Caki2 (cell line): ENCODE measurements around the gene ZG16. TPM values are rescaled to one million over a fixed set of nuclear protein-coding genes. Genes with fewer than 3 reads are reported as not detected.

Experiments
- DNase-seq: peaks from one replicate; pipeline ENCODE4 v3.0.0-alpha.2; 2015; ENCODE audit warnings: low read depth
- in situ Hi-C: cut with HindIII; loops from 2 replicates; pipeline ENCODE4 v1.10.0; 2016; ENCODE audit warnings: low sequenced_read_pairs, low pct_unique_long_range_greater_than_20kb, mixed read lengths
- total RNA-seq: library from RNA; depleted of rRNA; stranded (reverse); fragments of >200 nt; shearing (Covaris generic); gene quantifications from 2 replicates; pipeline ENCODE4 v1.2.3, GENCODE V29; 2014; ENCODE audit warnings: low replicate concordance

ZG16 gene
- total RNA-seq, 1 experiment from 2014 or later, result not detected

DNA sequence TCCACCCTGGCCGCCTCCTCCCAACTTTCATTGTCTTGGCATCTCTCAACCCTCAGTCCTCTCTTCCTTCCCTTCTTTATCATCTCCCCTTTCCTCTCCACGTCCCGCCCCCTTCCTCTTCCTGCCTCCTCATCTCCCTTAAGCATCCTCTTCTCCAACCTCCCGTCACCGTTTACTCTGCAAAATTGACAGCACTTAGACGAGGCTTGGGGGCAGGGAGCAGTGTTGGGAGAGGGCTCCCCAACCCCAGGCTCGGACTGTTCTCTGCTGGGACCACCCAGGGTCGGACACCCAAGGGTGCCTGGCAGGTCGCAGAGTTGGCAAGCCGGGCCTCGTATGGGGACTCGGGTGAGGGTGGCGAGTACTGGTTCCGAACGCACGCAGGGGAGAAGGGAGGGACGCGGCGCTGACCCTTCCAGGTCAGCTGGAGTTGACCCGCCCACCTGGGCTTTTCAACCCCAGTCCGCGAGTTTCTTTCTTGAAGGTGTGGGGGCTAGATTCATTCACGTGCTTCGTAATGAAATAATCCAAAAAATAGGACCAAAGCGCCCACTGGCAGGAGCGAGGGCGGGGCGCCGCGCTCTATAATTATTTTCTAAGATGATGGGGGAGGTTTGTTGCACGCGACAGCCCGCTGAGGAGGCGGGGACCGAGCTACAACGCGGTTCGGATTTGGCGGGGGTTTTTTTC, 37.1 kb downstream of the ZG16 start:
- in situ Hi-C loops, result no loop called here
- DNase-seq, result no peak

DNA sequence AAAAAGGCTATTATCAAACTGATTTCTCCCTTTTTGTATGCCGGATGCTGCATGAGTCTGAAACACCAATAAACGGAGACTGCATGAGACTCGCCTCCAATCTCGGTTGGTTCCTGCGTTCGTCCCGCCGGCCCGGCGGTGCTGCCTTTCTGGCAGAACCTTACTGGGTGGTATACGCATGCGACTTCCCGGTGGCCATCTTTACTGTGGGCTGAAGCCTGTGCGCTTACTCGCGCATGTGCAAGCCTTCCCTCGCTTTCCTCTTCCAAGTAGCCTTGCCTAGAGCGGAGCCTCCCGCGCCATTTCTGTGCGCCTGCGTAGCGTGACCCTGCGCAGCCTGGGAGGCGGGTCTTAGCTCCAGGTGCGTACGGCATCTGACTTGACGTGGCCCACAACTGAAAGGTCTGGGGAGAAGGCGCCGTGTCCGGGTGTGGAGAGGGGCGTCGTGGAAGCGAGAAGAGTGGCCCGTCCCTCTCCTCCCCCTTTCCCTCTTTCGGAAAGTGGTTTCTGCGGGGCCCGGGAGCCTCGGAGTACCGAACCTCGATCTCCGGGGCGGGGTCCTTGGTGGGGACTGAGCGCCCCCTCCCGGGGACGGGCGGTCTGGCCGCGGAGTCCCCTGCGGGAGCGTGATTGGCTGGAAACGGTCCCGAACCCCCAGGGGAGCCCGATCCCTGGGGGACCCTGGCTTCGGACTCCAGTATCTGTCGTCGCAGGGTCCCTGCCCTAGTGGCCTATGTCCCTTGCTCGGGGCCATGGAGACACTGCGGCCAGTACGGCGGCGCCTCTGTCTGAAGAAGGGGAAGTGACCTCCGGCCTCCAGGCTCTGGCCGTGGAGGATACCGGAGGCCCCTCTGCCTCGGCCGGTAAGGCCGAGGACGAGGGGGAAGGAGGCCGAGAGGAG, 38.0 kb downstream of the ZG16 start, which contains the start of gene PAGR1:
Gene PAGR1, plus strand, starts transcription at position 360 of the 901 bp plus-strand sequence. Its CDS starts 374 bp downstream, at position 734.
- DNase-seq, result peak; percentile 99
- in situ Hi-C loops, result no loop called here

DNA sequence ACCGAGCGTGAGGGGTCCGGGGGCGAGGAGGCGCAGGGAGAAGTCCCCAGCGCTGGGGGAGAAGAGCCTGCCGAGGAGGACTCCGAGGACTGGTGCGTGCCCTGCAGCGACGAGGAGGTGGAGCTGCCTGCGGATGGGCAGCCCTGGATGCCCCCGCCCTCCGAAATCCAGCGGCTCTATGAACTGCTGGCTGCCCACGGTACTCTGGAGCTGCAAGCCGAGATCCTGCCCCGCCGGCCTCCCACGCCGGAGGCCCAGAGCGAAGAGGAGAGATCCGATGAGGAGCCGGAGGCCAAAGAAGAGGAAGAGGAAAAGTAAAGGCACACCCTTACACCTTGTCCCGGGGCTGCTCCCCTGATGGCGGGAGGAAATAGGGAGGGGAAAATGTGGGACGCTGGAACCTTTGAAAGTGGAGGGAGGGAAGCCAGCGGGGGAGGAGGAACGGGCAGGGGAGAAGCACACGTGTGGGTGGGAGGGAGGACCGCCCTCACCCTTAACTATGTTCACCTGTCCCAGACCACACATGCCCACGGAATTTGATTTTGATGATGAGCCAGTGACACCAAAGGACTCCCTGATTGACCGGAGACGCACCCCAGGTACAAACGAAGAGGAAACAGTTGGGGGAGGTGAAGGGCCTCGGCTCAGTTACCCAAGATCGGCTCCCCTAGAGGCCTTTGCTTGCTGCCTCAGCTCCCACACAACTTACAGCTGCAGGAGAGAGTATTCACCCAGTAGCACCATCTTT, 38.8 kb downstream of the ZG16 start:
- peak; percentile 83 for DNase-seq
- in situ Hi-C loops, result no loop called here

DNA sequence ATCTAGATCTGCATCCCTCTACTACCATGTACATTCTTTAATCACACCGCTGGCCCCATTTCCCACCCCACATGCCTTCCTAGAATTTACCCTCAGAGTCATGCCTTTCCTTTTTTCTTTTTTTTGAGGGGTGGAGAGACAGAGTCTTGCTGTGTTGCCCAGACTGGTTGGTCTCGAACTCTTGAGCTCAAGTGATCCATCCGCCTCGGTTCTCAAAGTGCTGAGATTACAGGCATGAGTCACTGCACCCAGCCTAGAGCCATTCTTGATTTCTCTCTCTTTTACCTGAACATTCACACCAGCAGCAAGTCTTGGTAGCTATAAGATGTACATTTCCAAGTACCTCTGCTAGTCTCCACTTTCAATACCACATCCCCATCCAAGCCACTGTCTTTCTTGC, 40.0 kb downstream of the ZG16 start:
- DNase-seq, result no peak
- in situ Hi-C loops, result no loop called here

DNA sequence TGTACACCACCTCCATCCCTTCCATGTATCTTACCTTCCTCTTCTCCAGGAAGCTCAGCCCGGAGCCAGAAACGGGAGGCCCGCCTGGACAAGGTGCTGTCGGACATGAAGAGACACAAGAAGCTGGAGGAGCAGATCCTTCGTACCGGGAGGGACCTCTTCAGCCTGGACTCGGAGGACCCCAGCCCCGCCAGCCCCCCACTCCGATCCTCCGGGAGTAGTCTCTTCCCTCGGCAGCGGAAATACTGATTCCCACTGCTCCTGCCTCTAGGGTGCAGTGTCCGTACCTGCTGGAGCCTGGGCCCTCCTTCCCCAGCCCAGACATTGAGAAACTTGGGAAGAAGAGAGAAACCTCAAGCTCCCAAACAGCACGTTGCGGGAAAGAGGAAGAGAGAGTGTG, 41.5 kb downstream of the ZG16 start:
- DNase-seq, result no peak
- in situ Hi-C loops, result no loop called here

DNA sequence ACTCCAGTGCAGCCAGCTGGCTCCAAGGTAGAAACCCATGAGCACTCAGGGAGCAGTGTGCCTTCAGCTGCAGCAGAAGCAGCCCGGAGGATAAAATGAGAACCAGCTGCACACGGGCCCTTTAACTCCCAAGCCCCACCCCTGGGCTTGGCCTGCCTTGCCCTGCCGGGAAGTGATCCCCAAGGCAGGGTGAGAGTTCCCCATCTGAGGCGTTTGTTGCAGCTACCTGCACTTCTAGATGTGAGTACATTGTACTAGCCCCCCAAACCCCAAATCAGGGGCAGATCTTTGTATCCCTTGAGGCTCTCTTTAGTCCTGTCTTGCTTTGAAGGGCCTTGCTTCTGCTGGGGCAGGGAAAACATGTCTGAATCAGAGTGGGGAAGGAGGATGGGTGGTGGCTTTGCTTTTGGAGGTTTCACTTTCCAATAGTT, 42.2 kb downstream of the ZG16 start, which contains the start of gene MVP:
Gene MVP, plus strand, starts transcription at position 192 of the 431 bp plus-strand sequence. CDS start 10,088 bp downstream, outside the sequence.
- in situ Hi-C loops, result no loop called here
- peak; percentile 68 for DNase-seq

GRCh38 chr16:29820730-29821642, 42.9 kb downstream of the ZG16 start:
- peak; percentile 79 for DNase-seq
- in situ Hi-C loops, result no loop called here

DNA sequence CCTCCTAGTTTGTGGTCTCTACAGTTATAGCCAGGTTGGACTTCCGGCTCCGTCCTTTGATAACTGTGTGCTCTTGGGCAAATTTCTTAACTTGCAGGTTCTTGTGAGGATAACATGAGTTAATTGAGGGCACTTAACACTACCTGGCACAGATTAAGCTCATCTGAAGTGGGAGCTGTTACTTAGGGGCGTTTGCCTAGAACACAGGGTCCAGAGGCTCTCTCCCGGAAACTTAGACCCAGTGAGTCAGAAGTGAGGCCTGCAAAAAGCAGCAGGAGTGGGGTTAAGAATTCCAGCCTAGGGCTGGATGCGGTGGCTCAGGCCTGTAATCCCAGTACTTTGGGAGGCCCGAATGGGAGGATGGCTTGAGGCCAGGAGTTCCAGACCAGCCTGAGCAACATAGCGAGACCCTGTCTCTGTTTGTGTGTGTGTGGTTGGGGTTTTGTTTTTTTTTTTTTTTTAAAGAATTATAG, 43.6 kb downstream of the ZG16 start:
- in situ Hi-C loops, result no loop called here
- DNase-seq, result peak; percentile 74

GRCh38 chr16:29824589-29825144, 46.6 kb downstream of the ZG16 start:
- peak; percentile 79 for DNase-seq
- in situ Hi-C loops, result no loop called here

DNA sequence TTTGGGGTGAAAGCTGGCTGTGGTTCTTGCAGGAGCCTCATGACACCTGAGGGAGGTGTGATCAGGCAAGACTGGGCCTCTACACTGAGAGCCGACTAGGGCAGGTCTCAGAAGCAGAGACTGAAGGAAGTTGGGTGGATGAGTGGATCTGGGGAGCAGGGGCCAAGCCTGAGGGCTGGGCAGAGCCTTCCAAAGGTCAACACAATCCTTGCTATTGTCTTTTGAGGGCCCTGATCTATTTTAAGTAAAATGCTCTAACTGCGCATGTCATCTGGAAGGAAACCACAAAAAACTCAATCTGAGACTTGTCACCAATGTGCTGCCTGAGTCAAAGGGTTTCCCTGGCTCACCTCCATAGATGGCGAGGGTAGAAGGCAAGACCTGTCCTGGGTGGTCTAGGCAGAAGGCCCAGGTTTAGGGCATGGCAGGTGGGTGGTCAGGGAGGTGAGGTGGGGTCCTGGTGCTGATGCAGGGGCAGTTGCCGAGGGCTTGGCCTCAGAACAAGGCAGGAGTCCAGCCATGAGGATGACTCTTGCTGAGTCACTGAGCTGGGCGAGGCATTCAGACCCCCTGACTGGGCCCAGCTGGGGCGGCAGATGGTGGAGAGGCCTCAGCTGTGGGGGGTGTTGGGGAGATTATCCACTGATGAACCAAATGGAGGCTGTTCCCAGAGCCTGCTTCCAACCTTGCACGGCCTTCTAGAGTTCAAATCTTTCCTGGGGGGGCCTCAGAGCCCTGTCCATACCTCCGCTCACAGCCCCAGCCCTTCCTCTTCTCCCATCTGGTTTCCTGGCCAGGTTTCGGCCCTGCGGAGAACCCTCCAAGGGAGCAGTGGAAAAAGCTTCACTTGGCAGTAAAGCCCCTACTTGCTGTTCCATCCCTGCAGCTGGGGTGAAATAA, 47.3 kb downstream of the ZG16 start:
- DNase-seq, result peak; percentile 70
- in situ Hi-C loops, result no loop called here

- no peak for DNase-seq
- in situ Hi-C loops, result no loop called here
Measured at GRCh38 chr16:29826342-29826695, 48.3 kb downstream of the ZG16 start.

GRCh38 chr16:29830774-29831173, 52.7 kb downstream of the ZG16 start:
- in situ Hi-C loops, result no loop called here
- DNase-seq, result no peak

- in situ Hi-C loops, result no loop called here
- no peak for DNase-seq
Measured at GRCh38 chr16:29831490-29831889, 53.4 kb downstream of the ZG16 start.
